Motor neuron (in vitro differentiated cells): ENCODE measurements around the gene CARM1. TPM values are rescaled to one million over a fixed set of nuclear protein-coding genes. Genes with fewer than 3 reads are reported as not detected.
"Not testable (repeated sequence)": the region's sequence is repeated elsewhere in the genome, so short reads cannot be mapped to it uniquely, and the experiment has no call there.

Experiments used
- ATAC-seq, 8 experiments: fragments of 200-7000 bp; cut with Tn5 transposase; replicated peaks in 6 of 8; 2 replicates each; pipeline ENCODE4 v1.8.0; 2021; ENCODE audit warnings: mild to moderate bottlenecking in 8 of 8, moderate library complexity in 8 of 8
- H3K27ac ChIP-seq, 2 donors: fragments of 250-450 bp; sonication (Bioruptor Pico); 2 replicates each; pipeline ENCODE4 v1.9.0; 2021; ENCODE audit warnings: antibody characterized with exemption in 2 of 2, mild to moderate bottlenecking in 2 of 2, moderate library complexity in 1 of 2
- H3K4me1 ChIP-seq, 2 donors: fragments of 250-450 bp; sonication (Bioruptor Pico); replicated peaks in 1 of 2; 2 replicates each; pipeline ENCODE4 v1.6.1; 2021; ENCODE audit warnings: antibody characterized with exemption in 2 of 2, mild to moderate bottlenecking in 2 of 2, moderate library complexity in 1 of 2
- H3K4me3 ChIP-seq, 5 donors: fragments of 250-450 bp; sonication (Bioruptor Pico); 2 replicates each; pipeline ENCODE4 v1.9.0; 2021; ENCODE audit warnings: antibody characterized with exemption in 5 of 5, mild to moderate bottlenecking in 5 of 5, moderate library complexity in 4 of 5
- whole genome bisulfite sequencing, 10 experiments: fragments of 450-650 bp; shearing (Covaris generic); methylation state at CpG; one replicate each; pipeline ENCODE4 v1.0.0; 2022; 5-methylcytosine and 5-hydroxymethylcytosine counted together
- in situ Hi-C, 9 experiments: fragments of 400-800 bp; cut with MboI; loops; one replicate each; pipeline ENCODE4 v1.15.0; 2021; ENCODE audit warnings: low sequenced_read_pairs in 9 of 9, low pct_unique_long_range_greater_than_20kb in 2 of 9; ENCODE audit not compliant: unreplicated experiment in 9 of 9
- total RNA-seq, 8 experiments: library from RNA; unstranded; fragments of 300-600 nt; gene quantifications; 2 replicates each; pipeline versions ENCODE4 v1.2.3 to v1.2.4, GENCODE V29; 2022

The CARM1 gene
- total RNA-seq, 8 experiments from 2014 or later, result 23.8 to 62.4 (median 34.4) TPM

DNA sequence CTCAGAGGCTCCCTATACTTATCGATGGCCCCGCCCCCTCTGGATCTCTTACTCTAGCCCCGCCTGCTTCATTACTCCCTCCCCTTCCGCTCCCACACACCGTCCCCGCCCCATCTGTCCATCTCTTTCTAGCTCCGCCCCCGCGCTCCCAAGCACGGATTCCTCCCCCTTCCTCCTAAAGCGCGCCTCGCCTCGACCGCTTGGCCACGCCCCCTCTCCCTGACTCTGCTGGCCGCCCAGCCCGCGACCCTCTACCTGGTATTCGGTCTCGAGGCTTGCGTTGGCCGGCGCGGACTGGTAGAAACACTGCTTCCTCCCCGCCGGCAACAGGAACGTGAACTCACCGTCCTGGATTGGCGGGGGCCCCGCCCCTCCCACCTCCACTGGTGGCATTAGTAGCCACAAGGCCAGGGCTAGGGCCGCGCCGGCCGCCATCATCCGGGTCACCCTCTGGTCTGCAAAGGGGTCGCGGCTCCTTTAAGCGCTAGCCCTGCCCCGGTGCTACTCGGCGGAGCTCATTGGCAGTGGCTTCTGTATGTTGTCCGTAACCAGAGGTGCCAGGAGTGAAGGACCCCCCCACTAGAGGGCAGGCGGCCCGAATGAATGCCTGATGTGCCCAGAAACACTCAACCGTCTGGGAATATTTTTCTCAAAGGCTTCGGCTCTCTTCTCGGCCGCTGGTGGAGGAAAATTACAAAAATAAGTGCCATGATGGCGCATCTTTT lies 35.4 kb upstream of the CARM1 start, which contains the start of gene TMED1:
TSS of gene TMED1 (minus strand) at position 459 of the 725 bp plus-strand sequence. CDS start at position 438, 21 bp downstream.
- in situ Hi-C loops, result no loop called here
- peak; percentile 88 to 93 (median 92) for ATAC-seq

DNA sequence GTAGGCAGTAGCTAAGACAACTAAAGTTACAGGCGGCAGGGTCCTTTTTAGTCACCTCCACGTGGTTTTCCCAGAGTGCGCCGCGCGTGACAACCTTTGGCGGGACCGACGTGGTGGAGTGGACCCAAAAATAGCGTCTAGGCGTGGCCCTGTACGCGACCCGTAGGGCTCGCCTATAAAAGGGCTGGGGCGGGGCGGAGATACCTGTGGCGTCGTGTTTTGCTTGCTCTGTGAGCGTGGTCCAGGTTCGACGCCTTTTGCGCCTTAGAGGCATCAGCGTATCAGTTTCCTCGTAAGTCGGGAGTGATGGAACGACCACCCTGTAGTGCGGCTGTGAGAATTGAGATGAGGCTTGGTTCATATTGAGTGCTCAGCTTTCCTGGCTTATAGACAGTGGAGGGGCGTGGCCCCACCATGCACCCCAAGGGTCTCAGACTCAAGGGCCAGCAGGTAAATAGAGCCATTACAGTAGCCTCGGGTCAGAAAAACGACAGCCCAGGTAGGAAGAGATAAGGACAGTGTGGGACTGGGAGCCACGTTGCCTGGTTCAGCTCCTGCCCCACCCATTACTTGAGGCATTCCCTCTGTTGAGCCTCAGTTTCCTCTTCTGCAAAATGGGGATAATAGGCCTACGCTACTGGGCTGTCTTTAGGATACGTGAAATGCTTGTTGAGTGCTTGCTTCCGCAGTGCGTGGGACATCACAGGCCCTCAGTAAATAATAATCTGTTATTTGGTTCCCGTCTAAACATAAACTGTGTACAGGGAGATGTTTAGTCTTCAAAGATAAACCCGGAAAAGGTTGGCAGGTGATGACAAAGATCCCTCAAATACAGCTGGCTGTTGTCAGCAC lies 34.6 kb upstream of the CARM1 start:
- ATAC-seq, result peak; percentile 6 to 42 (median 19)
- Histone ChIP-seq H3K27ac (peak overlapping the region; percentile 99), H3K4me3 (peak overlapping the region; percentile 56 to 88 (median 66)), H3K4me1 (peaks cover 9 to 10% of the 10 kb centered on the region in 2 donors)
- in situ Hi-C loops, result no loop called here
- WGBS, 10 experiments, result 29 to 100% (median 91%) methylated on average over 1 to 22 of the region's 38 CpGs

More for the DNA sequence above, 35.4 kb upstream of the CARM1 start, which contains the start of gene TMED1:
- 0 to 20% (median 0%) methylated on average over 1 to 8 of the region's 50 CpGs; no CpG with 5 or more reads in 6 of the 10 experiments for WGBS, 10 experiments
- H3K27ac ChIP-seq, result peak within 1 kb of the TSS; percentile 99
- H3K4me3 ChIP-seq, result peak within 1 kb of the TSS; percentile 56 to 88 (median 66)
- H3K4me1 ChIP-seq, result peaks cover 9 to 10% of the 10 kb centered on the region in 2 donors

DNA sequence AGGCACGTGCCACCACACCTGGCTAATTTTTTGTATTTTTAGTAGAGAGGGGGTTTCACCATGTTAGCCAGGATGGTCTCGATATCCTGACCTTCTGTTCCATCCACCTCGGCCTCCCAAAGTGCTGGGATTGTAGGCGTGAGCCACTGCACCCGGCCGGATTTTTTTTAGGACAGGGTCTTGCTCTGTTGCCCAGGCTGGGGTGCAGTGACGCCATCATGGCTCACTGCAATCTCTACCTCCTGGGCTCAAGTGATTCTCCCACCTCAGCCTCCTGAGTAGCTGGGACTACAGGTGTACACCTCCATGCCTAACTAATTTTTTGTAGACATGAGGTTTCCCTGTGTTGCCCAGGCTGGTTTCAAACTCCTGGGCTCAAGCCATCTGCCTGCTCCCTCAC lies 33.7 kb upstream of the CARM1 start:
- ATAC-seq, H3K4me3 ChIP-seq, in situ Hi-C loops, H3K27ac ChIP-seq: not testable (repeated sequence)
- H3K4me1 ChIP-seq, result peaks cover 9 to 10% of the 10 kb centered on the region in 2 donors
- 80 to 100% (median 100%) methylated on average over 1 to 6 of the region's 7 CpGs; no CpG with 5 or more reads in 2 of the 10 experiments for WGBS, 10 experiments

DNA sequence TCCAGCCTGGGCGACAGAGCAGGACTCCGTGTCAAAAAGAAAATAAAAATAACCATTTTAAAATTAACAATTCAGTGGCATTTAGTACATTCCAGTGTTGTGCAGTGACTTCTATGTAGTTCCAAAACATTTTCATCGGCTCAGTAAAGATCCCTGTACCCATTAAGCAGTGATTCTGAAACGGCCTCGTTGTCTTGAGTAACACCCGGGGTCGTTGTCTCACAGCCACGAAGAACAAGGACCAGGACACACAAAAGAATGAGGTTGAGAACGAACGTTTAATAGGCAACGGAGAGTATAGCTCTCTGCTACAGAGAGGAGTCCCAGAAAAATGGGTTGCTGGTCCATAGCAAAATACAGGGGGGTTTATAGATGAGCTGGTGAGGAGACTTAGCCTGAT lies 33.0 kb upstream of the CARM1 start:
- ATAC-seq, result no peak
- no peak overlapping the region for H3K4me3 ChIP-seq
- in situ Hi-C loops, result no loop called here
- H3K4me1 ChIP-seq, result peaks cover 9 to 10% of the 10 kb centered on the region in 2 donors
- H3K27ac ChIP-seq, result no peak overlapping the region
- WGBS, 10 experiments, result 0 to 91% (median 79%) methylated on average over 1 to 11 of the region's 11 CpGs

DNA sequence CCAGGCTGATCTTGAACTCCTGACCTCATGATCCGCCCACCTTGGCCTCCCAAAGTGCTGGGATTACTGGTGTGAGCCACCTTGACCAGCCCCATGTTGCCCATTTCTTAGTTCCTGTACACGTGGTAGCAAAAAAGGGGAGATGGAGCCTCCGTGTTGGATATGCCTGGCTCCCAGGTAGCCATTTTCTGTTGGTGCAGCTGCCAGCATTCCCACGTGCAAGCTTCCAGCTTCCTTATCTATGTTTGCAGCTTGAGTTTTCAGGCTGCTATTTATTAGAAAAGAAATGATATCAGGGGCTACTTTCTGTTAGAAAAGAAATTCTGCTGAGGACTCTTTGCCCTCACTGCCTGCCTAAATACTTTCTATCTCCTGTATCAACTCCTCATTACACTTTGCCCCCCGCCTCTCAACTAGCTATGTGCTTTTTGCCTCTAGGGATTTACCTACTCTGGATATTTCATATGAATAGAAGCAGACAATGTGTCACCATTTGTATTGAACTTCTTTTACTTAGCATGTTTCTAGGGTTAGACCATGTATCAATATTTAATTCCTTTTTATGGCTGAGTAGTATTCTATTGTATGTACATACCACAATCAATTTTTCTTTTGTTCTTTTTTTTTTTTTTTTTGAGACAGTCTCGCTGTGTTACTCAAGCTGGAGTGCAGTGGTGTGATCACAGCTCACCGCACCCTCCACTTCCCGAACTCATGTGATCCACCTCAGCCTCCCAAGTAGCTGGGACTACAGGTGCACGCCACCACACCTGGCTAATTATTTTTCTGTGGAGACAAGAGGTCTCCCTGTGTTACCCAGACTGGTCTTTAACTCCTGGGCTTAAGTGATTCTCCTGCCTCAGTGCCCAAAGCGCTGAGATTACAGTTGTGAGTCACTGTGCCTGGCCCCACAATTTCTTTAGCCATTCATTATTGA lies 32.0 kb upstream of the CARM1 start:
- Histone ChIP-seq H3K4me1 (peaks cover 9 to 10% of the 10 kb centered on the region in 2 donors), H3K4me3 (no peak overlapping the region), H3K27ac (no peak overlapping the region)
- in situ Hi-C loops, result no loop called here
- 62 to 93% (median 85%) methylated on average over 3 to 9 of the region's 10 CpGs for WGBS, 10 experiments
- no peak for ATAC-seq

DNA sequence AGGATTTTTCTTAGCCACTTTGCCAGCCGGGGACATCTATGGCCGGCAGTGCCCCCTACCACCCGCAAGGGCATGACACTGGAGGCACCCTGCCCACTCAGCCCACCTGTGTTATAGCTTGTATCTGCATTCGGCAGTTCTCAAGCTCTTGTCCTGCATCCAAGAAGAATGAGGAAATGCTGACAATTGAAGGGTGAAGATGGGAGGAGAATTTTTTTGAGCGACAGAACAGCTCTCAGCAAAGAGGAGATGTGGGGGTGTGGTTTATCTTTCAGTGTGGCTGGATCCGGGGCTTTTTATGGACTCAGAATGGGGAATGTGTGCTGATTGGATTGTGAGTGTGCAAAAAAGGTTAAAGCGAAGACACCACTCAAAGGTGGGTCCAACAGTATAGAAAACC lies 28.6 kb upstream of the CARM1 start:
- no peak overlapping the region for H3K4me3 ChIP-seq
- ATAC-seq, result no peak
- no peak overlapping the region for H3K27ac ChIP-seq
- in situ Hi-C loops, result no loop called here
- H3K4me1 ChIP-seq, result no peaks in the 10 kb centered on the region
- 70 to 91% (median 83%) methylated on average over 1 to 5 of the region's 7 CpGs; no CpG with 5 or more reads in 4 of the 10 experiments for WGBS, 10 experiments

DNA sequence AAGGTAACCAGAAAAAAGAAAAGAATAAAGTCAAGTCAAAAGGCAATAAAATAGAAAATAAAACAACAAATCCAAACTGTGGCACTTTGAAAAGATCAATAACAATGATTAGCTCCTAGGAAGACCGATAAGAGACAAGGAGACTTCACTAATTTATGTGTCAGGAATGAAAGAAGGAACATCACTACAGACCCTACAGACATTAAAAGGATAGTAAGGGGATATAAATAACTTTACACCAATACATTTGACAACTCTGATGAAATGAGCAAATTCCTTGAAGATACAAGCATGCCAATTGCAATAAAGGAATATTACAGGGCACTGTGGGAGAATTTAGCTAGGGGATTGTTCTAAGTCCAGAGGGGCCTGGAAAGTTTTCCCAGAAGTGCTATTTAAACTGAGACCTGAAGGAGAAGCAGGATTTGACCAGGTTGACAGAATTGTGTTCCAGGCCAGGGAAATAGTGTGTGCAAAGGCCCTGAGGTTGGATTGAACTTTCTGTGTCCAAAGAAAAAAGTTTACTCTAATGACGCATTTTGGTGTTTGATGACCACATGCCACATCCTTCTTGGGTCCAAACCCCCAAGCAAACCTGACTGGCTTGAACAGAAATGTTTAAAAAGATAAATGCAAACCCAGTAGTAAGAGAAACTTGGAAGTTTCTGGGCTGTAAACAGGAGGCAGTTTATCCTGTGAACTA lies 24.7 kb upstream of the CARM1 start:
- 54 to 100% (median 75%) methylated on average over 1 to 2 of the region's 2 CpGs for WGBS, 10 experiments
- in situ Hi-C loops, result no loop called here
- H3K27ac ChIP-seq, result no peak overlapping the region
- ATAC-seq, result no peak
- no peak overlapping the region for H3K4me3 ChIP-seq
- H3K4me1 ChIP-seq, result no peaks in the 10 kb centered on the region

DNA sequence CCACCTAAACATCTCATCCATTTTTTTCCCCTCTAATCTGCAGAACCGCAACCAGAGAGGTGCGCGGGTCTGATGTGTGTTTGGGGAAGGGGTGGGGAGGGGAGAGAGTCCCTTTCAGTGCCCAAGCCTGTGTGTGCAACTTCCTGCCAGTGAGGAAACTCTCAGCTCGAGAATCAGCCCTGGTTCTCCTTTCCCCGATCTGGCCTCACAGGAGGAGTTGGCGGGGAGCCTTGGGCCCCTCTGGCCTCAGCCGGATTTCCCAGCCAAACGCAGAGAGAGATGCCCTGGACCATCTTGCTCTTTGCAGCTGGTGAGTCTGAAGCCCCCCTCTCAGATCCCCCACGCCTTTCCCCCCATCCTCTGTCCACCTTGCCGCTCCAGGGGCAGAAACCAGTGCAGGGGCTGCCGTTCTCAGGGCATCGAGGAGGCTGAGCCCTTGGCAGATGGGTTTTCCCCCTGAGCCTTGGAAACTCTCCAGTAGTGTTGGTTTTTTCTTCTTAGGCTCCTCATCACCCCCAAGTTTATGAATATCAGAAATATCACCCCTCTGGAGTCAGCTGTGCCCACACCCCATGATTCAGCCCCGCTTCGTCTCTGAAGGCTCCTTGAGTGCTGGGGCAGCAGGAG lies 23.0 kb upstream of the CARM1 start, which contains the start of gene C19orf38:
TSS of gene C19orf38 (plus strand) at position 186 of the 627 bp plus-strand sequence. CDS start at position 280, 94 bp downstream.
- Histone ChIP-seq H3K4me3 (no peak within 1 kb of the TSS), H3K27ac (no peak within 1 kb of the TSS), H3K4me1 (no peaks in the 10 kb centered on the region)
- 60 to 100% (median 70%) methylated on average over 1 to 4 of the region's 14 CpGs; no CpG with 5 or more reads in 6 of the 10 experiments for WGBS, 10 experiments
- peak in 3 of 8 experiments; percentile 22 to 50 (median 23) for ATAC-seq
- in situ Hi-C loops, result no loop called here

DNA sequence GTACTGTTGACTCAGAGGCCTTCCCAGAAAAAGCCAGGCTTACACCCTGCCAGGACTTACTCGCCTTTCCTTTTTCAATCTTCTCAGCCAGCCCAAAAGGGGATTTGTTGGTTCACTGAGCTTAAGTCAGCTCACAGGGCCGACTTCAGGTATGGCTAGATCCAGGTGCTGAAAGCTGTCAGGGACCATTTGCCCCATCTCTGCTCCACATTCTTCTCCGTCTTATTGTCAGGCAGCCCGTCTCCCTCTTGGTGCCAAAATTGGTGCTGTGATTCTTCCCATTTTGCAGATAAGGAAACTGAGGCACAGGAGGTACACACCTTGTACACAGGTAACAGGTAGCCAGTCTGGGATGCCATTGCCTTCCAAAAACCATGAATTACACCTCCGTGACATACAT lies 20.7 kb upstream of the CARM1 start:
- no peak for ATAC-seq
- Histone ChIP-seq H3K4me3 (no peak overlapping the region), H3K4me1 (no peaks in the 10 kb centered on the region), H3K27ac (no peak overlapping the region)
- in situ Hi-C loops, result loop anchor here in 1 of 9 experiments (25.0 kb wide), 1 partner anchor 263 kb away; the partner anchor contains the start of gene AP1M2
- WGBS, 10 experiments, result 45 to 100% (median 78%) methylated on average over 1 to 5 of the region's 5 CpGs

DNA sequence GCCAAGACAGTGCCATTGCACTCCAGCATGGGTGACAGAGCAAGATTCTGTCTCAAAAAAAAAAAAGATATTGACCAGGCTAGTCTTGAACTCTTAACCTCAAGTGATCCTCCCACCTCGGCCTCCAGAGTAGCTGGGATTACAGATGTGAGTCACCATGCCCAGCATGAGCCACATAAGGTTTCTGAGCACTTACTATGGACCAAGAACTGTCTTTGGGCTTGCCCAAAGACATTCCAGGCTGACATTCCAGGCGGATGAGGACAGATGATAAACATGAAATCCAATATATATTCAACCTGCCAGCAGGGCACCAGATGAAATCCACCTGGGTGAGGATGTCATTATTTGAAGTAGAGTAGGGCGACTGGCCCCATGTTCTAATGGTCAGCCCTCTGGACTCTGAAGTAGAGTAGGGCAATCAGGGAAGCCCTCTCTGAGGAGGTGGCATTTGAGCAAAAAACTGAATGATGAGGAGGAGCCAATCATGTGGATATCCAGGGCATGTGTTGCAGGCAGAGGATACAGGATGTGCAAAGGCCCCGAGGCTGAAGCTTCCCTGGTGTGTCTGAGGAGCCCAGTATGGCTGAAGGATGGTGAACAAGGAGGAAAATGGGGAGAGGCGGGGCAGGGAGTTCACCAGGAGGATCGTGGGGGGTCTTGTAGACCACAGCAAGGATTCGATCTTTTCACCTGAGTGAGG lies 19.1 kb upstream of the CARM1 start:
- 32 to 100% (median 67%) methylated on average over 1 to 7 of the region's 7 CpGs; no CpG with 5 or more reads in 2 of the 10 experiments for WGBS, 10 experiments
- Histone ChIP-seq H3K4me1 (no peaks in the 10 kb centered on the region), H3K27ac (no peak overlapping the region), H3K4me3 (no peak overlapping the region)
- in situ Hi-C loops, result loop anchor here in 1 of 9 experiments (25.0 kb wide), 1 partner anchor 265 kb away; the partner anchor contains the start of gene AP1M2
- ATAC-seq, result peak in 3 of 8 experiments; percentile 29 to 67 (median 48)

DNA sequence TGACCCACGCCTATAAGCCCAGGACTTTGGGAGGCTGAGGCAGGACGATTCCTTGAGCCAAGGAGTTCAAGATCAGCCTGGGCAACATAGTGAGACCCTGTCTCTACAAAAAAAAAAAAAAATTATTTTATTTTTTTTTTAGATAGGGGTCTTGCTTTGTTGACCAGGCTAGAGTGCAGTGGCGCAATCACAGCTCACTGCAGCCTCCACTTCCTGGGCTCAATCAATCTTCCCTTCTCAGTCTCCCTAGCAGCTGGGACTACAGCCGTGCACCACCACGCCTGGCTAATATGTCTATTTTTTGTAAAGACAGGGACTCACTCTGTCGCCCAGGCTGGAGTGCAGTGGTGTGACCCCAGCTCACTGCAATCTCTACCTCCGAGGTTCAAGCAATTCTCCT lies 18.4 kb upstream of the CARM1 start:
- no peak overlapping the region for H3K4me3 ChIP-seq
- H3K27ac ChIP-seq, result no peak overlapping the region
- H3K4me1 ChIP-seq, result no peaks in the 10 kb centered on the region
- ATAC-seq, result no peak
- WGBS, 10 experiments, result 33 to 83% (median 66%) methylated on average over 1 to 7 of the region's 7 CpGs; no CpG with 5 or more reads in 4 of the 10 experiments
- in situ Hi-C loops, result loop anchor here in 1 of 9 experiments (25.0 kb wide), 1 partner anchor 266 kb away; the partner anchor contains the start of gene AP1M2
